Activated CD8-positive, alpha-beta memory T cell treated with anti-CD3 and anti-CD28 coated beads, Interleukin-2, amount 50 U/mL, for 4 hours (primary cell): ENCODE data around the gene SRSF3.
"Not testable (repeated sequence)": the region's sequence is repeated elsewhere in the genome, so short reads cannot be mapped to it uniquely, and the experiment has no call there.

Experiments
- DNase-seq: peaks from one replicate; pipeline ENCODE4 v3.0.0-alpha.2; 2020

The SRSF3 gene

GRCh38 chr6:36650848-36651478, 56.8 kb downstream of the SRSF3 start:
- no peak for DNase-seq

GRCh38 chr6:36651659-36652379, 57.7 kb downstream of the SRSF3 start:
- DNase-seq: no peak

- DNase-seq: not testable (repeated sequence)
Measured at GRCh38 chr6:36654469-36654868, 60.3 kb downstream of the SRSF3 start.
